Endothelial cell of umbilical vein (primary cell): ENCODE results near the gene MAN2B2. TPM values are rescaled to one million over a fixed set of nuclear protein-coding genes. Genes with fewer than 3 reads are reported as not detected.

Source experiments
- BruUV-seq: library from RNA; stranded (reverse); fragments of 400-500 nt; replicated peaks from 2 replicates; lab custom pipeline; 2021; lab: Mats Ljungman, UMichigan
- CTCF ChIA-PET: fragments of 300-600, 350-600 bp; sonication (Branson Sonifier 250); formaldehyde crosslinking; loops from one replicate; lab custom pipeline; 2021; ENCODE audit warnings: antibody characterized with exemption, inconsistent platforms; lab: Charles Lee
- POLR2A ChIA-PET: fragments of 300-600, 350-600 bp; sonication (Branson Sonifier 250); formaldehyde crosslinking; loops from one replicate; lab custom pipeline; 2021; ENCODE audit warnings: antibody characterized with exemption, inconsistent platforms; lab: Charles Lee
- DNase-seq: peaks from one replicate; pipeline ENCODE4 v3.0.0-alpha.2; 2011; ENCODE audit warnings: low read depth, low spot score
- FAIRE-seq: peaks from 2 replicates; lab custom pipeline; 2011; peaks lifted over from hg19 to GRCh38; lab: Jason Lieb, UNC
- H2AFZ ChIP-seq: 2 replicates; pipeline ENCODE4 v1.6.0; 2012; ENCODE audit warnings: low read depth, low read length, control low read depth, inconsistent platforms
- H3K27ac ChIP-seq: 2 replicates; pipeline ENCODE4 v1.5.1; 2011; ENCODE audit warnings: low read depth, mild to moderate bottlenecking, control low read depth, low read length, moderate library complexity; ENCODE audit not compliant: insufficient read depth
- H3K27me3 ChIP-seq, 2 experiments: 2 replicates each; pipeline versions ENCODE4 v1.6.0 to v1.6.1; 2011; ENCODE audit warnings: low read length in 2 of 2, mixed read lengths in 1 of 2; ENCODE audit not compliant: control insufficient read depth in 2 of 2, insufficient read depth in 2 of 2
- H3K36me3 ChIP-seq, 2 experiments: 2 replicates in 1 of 2; 3 replicates in 1 of 2; pipeline ENCODE4 v1.5.1; 2011; ENCODE audit warnings: low read length in 2 of 2, mild to moderate bottlenecking in 1 of 2, moderate library complexity in 1 of 2; ENCODE audit not compliant: control insufficient read depth in 2 of 2, insufficient read depth in 2 of 2; ENCODE audit errors: extremely low read depth in 1 of 2
- H3K4me1 ChIP-seq: 3 replicates; pipeline ENCODE4 v1.5.1; 2011; ENCODE audit warnings: mild to moderate bottlenecking, low read length; ENCODE audit not compliant: control insufficient read depth, insufficient read depth; ENCODE audit errors: extremely low read depth
- H3K4me2 ChIP-seq: 2 replicates; pipeline ENCODE4 v1.6.1; 2011; ENCODE audit warnings: low read length, control low read depth, mixed read lengths; ENCODE audit not compliant: insufficient read depth
- H3K4me3 ChIP-seq, 3 experiments: fragments of 200-600 bp in 1 of 3; sonication (generic), shearing (Covaris generic) in 1 of 3; replicated peaks in 1 of 3; 2 replicates each; pipeline ENCODE4 v1.5.1; 2011 to 2016; ENCODE audit warnings: control low read depth in 3 of 3, low read length in 3 of 3, mild to moderate bottlenecking in 2 of 3, inconsistent platforms in 1 of 3, low read depth in 1 of 3, moderate library complexity in 1 of 3; ENCODE audit not compliant: insufficient read depth in 1 of 3
- H3K79me2 ChIP-seq: 2 replicates; pipeline ENCODE4 v1.6.0; 2012; ENCODE audit warnings: low read length, inconsistent platforms; ENCODE audit not compliant: control insufficient read depth, insufficient read depth
- H3K9ac ChIP-seq: replicated peaks from 2 replicates; pipeline ENCODE3; 2011; ENCODE audit warnings: low read length, control low read depth; ENCODE audit not compliant: insufficient read depth; ENCODE audit errors: extremely low read depth
- H3K9me1 ChIP-seq: replicated peaks from 3 replicates; pipeline ENCODE4 v1.6.0; 2011; ENCODE audit warnings: mild to moderate bottlenecking, low read length; ENCODE audit not compliant: control insufficient read depth, insufficient read depth; ENCODE audit errors: extremely low read depth
- H3K9me3 ChIP-seq: replicated peaks from 2 replicates; pipeline ENCODE4 v1.5.1; 2012; ENCODE audit warnings: low read length, inconsistent platforms; ENCODE audit not compliant: control insufficient read depth, insufficient read depth
- H4K20me1 ChIP-seq: replicated peaks from 2 replicates; pipeline ENCODE3; 2011; ENCODE audit warnings: mild to moderate bottlenecking, low read length; ENCODE audit not compliant: control insufficient read depth, insufficient read depth; ENCODE audit errors: extremely low read depth
- EZH2 ChIP-seq: IDR thresholded peaks from 2 replicates; pipeline ENCODE4 v1.6.1; 2012; ENCODE audit warnings: borderline replicate concordance, low read depth, mild to moderate bottlenecking, moderate library complexity, low read length, inconsistent platforms; ENCODE audit not compliant: severe bottlenecking
- FOS ChIP-seq: IDR thresholded peaks from 2 replicates; pipeline ENCODE4 v1.6.1; 2011; ENCODE audit warnings: mild to moderate bottlenecking, low read length, moderate library complexity, borderline replicate concordance; ENCODE audit not compliant: insufficient read depth
- GATA2 ChIP-seq: IDR thresholded peaks from 2 replicates; pipeline ENCODE4 v1.7.0; 2011; ENCODE audit warnings: low read depth, mild to moderate bottlenecking, moderate library complexity, mixed read lengths, low read length; ENCODE audit not compliant: insufficient read length, insufficient read depth
- JUN ChIP-seq: IDR thresholded peaks from 2 replicates; pipeline ENCODE4 v1.6.1; 2011; ENCODE audit warnings: borderline replicate concordance, low read depth; ENCODE audit not compliant: insufficient read length, insufficient read depth
- MYC ChIP-seq: IDR thresholded peaks from one replicate; pipeline ENCODE4 v1.6.1; 2011; ENCODE audit warnings: mild to moderate bottlenecking, low read depth, low read length
- POLR2A ChIP-seq: IDR thresholded peaks from 2 replicates; pipeline ENCODE4 v1.6.1; 2012; ENCODE audit warnings: low read depth, mild to moderate bottlenecking, control low read depth, low read length
- POLR2AphosphoS5 ChIP-seq: IDR thresholded peaks from 2 replicates; pipeline ENCODE4 v1.6.1; 2012; ENCODE audit warnings: low read depth, mild to moderate bottlenecking, control low read depth, low read length, moderate library complexity; ENCODE audit not compliant: insufficient read depth
- dilution Hi-C: fragments of 300-500 bp; cut with MboI; formaldehyde crosslinking; loops from one replicate; pipeline ENCODE4 v1.15.0; 2019; ENCODE audit warnings: low sequenced_read_pairs; ENCODE audit not compliant: extremely low pct_ligation_motif_present
- intact Hi-C: fragments of 100-400 bp; cut with micrococcal nuclease; formaldehyde crosslinking; loops from one replicate; pipeline ENCODE4 v1.10.0; 2022
- polyA plus RNA-seq, 4 experiments: library from polyadenylated mRNA; depleted of rRNA in 3 of 4; stranded (reverse) in 3 of 4; unstranded in 1 of 4; fragments of >200 nt; gene quantifications; 2 replicates each; pipeline versions ENCODE4 v1.2.1 to v1.2.3, GENCODE V29; 2011 to 2012; ENCODE audit warnings: missing spikeins in 1 of 4
- total RNA-seq: library from RNA; stranded (reverse); gene quantifications from 2 replicates; pipeline ENCODE4 v1.2.3, GENCODE V29; 2021
- TF ChIP-seq, protein P1 (sequence below): IDR thresholded peaks from 2 replicates; pipeline ENCODE4 v1.6.1; 2011; ENCODE audit not compliant: insufficient read depth, insufficient read length
- TF ChIP-seq, protein P2 (sequence below), 2 donors: IDR thresholded peaks; 1 replicate in 1 of 2; 2 replicates in 1 of 2; pipeline ENCODE4 v1.5.1; 2011; ENCODE audit warnings: low read length in 2 of 2, mild to moderate bottlenecking in 2 of 2, moderate library complexity in 2 of 2, control low read depth in 1 of 2, inconsistent platforms in 1 of 2, low read depth in 1 of 2; ENCODE audit not compliant: insufficient read depth in 1 of 2; ENCODE audit errors: extremely low read depth in 1 of 2

Gene MAN2B2
- total and polyA plus RNA-seq, 2 donors (not counting 3 experiments of a cell fraction or from before 2014, with no cell fraction given), result 15.7 to 25.1 TPM

- no peaks in the 10 kb centered on the region for H3K4me1 ChIP-seq
- no peaks in the 10 kb centered on the region for H3K9me1 ChIP-seq
- no peaks in the 10 kb centered on the region for H4K20me1 ChIP-seq
- no peak overlapping the region for H2AFZ ChIP-seq
- no peaks in the 10 kb centered on the region for H3K36me3 ChIP-seq
- CTCF ChIA-PET, result no interaction called here
- H3K9me3 ChIP-seq, result no peaks in the 10 kb centered on the region
- FAIRE-seq (no peak), DNase-seq (no peak)
- dilution Hi-C loops (no loop called here), intact Hi-C loops (no loop called here)
- no peak overlapping the region for H3K4me2 ChIP-seq
- no peaks in the 10 kb centered on the region for H3K27me3 ChIP-seq
- POLR2A ChIA-PET, result no interaction called here
- H3K4me3 ChIP-seq, result no peak overlapping the region
- no peak overlapping the region for H3K27ac ChIP-seq
- TF ChIP-seq, protein P1, sequence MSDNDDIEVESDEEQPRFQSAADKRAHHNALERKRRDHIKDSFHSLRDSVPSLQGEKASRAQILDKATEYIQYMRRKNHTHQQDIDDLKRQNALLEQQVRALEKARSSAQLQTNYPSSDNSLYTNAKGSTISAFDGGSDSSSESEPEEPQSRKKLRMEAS, result no peak
- TF ChIP-seq MYC (no peak), GATA2 (no peak), POLR2A (no peak), EZH2 (no peak), JUN (no peak), POLR2AphosphoS5 (no peak), FOS (no peak)
- TF ChIP-seq, protein P2, sequence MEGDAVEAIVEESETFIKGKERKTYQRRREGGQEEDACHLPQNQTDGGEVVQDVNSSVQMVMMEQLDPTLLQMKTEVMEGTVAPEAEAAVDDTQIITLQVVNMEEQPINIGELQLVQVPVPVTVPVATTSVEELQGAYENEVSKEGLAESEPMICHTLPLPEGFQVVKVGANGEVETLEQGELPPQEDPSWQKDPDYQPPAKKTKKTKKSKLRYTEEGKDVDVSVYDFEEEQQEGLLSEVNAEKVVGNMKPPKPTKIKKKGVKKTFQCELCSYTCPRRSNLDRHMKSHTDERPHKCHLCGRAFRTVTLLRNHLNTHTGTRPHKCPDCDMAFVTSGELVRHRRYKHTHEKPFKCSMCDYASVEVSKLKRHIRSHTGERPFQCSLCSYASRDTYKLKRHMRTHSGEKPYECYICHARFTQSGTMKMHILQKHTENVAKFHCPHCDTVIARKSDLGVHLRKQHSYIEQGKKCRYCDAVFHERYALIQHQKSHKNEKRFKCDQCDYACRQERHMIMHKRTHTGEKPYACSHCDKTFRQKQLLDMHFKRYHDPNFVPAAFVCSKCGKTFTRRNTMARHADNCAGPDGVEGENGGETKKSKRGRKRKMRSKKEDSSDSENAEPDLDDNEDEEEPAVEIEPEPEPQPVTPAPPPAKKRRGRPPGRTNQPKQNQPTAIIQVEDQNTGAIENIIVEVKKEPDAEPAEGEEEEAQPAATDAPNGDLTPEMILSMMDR (IDR thresholded peaks at IDR 0.05; ENCODE audit: extremely low read depth in 1 of 2, insufficient read depth in 1 of 2, low read depth in 1 of 2, low read length in 2 of 2), result no peak
- H3K79me2 ChIP-seq, result no peaks in the 10 kb centered on the region
- H3K9ac ChIP-seq, result no peak overlapping the region
- BruUV-seq, result no TSS peak
These were observed 47.0 kb upstream of the MAN2B2 start for GRCh38 chr4:6527683-6528595.
